ENCODE data around the gene CEP162.

GRCh38 chr6:84249724-84250123 lies 22.3 kb upstream of the CEP162 start:
- TF ChIP-seq CTCF (conservative IDR thresholded peaks at IDR 0.05; ENCODE audit: low read depth, low read length) (no peak), EZH2 (IDR thresholded peaks at IDR 0.05; ENCODE audit: borderline replicate concordance, low read depth, low read length, poor library complexity, severe bottlenecking) (no peak)

Measured in A673 (cell line).